GM19468 (cell line): ENCODE results near the gene FTCD.
"Not testable (repeated sequence)": the region's sequence is repeated elsewhere in the genome, so short reads cannot be mapped to it uniquely, and the experiment has no call there.

Experiments used
- ATAC-seq: cut with Tn5 transposase; IDR thresholded peaks from one replicate; pipeline ENCODE4 v1.9.1; 2021; ENCODE audit warnings: mild to moderate bottlenecking, moderate library complexity, moderate number of reproducible peaks; ENCODE audit not compliant: unreplicated experiment; ENCODE audit errors: extremely low read depth

The FTCD gene, protein sequence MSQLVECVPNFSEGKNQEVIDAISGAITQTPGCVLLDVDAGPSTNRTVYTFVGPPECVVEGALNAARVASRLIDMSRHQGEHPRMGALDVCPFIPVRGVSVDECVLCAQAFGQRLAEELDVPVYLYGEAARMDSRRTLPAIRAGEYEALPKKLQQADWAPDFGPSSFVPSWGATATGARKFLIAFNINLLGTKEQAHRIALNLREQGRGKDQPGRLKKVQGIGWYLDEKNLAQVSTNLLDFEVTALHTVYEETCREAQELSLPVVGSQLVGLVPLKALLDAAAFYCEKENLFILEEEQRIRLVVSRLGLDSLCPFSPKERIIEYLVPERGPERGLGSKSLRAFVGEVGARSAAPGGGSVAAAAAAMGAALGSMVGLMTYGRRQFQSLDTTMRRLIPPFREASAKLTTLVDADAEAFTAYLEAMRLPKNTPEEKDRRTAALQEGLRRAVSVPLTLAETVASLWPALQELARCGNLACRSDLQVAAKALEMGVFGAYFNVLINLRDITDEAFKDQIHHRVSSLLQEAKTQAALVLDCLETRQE

DNA sequence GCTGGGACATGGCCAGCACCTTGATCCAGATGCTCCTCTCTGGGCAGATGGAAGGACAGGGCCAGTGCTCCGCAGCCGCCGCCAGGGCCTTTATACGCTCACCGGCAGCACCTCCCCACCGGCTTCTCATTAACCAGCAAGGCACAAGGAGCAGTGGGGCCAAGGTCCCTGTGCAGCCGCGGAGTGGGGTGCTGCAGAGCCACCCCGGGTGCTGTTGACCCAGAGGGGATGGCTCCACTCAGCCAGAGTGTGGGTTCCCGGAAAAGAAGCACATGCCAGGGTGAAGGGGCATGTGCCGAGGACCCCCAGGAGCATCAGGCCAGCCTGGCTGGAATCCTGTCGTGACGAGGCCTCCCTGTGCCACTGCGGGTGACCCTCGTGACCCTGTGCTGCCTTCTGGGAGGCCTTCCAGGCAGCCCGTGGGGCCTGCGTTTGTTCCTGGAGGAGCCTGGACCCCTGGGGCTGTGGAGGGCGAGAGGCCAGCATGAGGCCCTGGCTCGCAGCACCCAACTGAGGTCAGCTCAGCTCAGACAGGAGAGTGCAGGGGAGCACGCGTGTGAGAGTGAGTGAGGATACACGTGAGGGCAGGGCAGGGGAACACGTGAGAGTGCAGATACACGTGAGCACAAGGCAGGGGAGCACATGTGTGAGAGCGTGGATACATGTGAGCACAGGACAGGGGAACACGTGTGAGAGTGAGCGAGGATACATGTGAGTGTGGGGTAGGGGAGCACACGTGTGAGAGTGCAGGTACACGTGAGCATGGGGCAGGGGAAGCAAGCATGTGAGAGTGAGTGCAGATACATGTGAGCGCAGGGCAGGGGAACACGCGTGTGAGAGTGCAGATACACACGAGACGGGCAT lies at the start of gene FTCD:
FTCD (minus strand) TSS at position 66 of the 864 bp plus-strand sequence; CDS start at position 10, 56 bp downstream.
- no peak for ATAC-seq

DNA sequence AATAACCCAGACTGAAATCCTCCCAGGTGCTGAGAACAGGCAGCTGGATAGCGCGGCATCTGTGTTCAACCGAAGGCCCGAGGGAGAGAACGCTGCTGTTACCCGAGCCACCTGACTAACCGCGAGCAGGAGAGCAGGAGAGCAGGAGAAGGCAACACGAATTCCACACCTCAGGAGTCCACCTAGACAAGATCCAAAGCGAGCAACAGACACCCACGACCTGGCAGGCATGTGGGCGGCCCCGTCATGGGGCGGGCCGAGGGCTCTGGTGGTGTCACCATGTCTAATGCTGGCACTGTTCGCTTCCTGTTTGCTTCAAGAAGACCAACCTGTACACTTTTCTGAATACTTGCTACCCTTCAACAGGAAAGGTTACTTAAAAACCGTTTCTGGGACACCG lies 49.8 kb upstream of the FTCD start:
- ATAC-seq = no peak

DNA sequence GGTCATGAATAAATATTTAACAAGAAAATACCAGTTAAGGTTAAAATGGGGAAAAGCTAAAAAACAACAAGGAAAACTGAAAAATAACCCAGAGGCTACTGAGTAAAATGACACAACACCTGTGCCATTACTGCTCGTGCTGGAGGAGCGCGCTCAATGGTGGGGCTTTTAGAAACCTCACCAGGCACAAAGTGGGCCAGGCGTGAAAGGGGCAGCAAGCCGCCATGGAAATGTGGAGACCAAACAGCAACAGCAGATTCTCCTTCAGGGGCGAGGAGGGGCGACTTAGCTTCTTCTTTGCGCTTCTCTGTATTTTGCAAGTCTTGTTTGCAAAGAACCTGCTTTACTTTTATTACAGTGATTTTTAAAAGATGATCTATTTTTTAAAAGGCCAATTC lies 47.8 kb upstream of the FTCD start:
- no peak for ATAC-seq

DNA sequence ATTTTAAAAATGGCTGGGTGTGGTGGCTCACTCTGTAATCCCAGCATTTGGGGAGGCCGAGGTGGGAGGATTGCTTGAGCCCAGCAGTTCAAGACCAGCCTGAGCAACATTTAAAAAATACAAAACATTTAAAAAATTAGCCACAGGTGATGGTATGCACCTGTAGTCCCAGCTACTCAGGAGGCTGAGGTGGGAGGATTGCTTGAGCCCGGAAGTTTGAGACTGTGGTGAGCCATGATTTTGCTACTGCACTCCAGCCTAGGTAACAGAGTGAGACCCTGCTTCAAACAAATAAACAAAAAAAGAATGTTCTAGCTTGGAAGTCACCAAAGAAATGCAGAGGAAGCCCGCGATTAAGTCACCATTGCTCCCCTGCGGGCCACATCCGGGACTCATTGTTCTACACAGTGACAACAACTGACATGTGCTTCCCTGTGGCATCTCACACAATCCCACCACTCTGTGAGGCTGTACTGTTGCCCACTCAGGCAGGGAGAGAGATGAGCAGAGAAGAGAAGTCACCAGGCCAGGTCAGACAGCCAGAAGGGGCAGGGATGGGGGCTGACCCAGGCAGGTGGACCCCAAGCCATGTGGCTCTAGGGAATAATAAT lies 47.3 kb upstream of the FTCD start:
- no peak for ATAC-seq

GRCh38 chr21:46200877-46201803 lies 45.8 kb upstream of the FTCD start:
- ATAC-seq = not testable (repeated sequence)

GRCh38 chr21:46199436-46200373 lies 44.3 kb upstream of the FTCD start:
- ATAC-seq = no peak

GRCh38 chr21:46196733-46197132 lies 41.4 kb upstream of the FTCD start:
- ATAC-seq = no peak

GRCh38 chr21:46195595-46196195 lies 40.3 kb upstream of the FTCD start:
- no peak for ATAC-seq

DNA sequence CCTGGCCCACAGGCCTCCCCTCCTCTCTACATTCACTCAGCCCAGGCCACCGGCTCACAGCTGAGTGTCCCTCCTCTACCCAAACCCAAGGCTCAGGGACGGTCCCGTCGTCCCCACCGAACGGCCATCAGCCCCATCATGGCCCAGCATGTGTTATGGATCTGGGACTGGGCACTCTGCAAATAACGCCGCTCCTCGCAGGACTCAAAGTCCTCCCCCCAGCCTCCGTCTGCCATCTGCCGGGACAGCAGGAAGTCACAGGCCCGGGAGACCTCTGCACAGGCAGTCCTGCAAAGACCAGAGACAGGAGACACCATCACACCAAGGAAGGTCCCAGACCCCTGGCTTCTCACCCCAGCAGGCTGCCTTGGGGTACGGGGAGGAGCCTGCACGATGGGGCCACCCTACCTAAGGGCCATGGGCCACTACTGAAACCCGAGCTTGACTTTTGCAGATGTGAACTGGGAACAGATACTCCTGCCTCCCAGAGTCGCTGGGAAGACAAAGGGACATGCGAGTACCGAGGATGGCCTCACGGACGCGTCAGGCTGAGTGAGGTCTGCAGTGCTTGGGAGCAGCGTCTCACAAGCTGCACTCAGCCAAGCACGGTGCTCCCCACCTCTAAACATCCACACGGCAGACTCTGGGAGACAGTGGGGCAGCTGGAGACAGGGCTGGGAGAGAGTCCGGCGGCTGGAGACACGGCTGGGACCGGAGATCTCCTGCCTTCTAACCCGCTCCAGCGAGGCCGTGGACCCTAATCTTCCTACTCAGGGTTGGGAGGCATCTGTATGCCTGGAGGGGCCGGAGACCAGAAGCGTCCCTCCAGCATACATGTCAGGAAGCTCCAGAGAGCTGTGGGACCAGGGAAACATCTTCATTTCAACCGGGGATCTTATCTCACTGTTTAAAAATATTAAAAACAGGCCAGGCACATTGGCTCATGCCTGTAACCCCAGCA lies 39.3 kb upstream of the FTCD start:
- ATAC-seq = no peak

DNA sequence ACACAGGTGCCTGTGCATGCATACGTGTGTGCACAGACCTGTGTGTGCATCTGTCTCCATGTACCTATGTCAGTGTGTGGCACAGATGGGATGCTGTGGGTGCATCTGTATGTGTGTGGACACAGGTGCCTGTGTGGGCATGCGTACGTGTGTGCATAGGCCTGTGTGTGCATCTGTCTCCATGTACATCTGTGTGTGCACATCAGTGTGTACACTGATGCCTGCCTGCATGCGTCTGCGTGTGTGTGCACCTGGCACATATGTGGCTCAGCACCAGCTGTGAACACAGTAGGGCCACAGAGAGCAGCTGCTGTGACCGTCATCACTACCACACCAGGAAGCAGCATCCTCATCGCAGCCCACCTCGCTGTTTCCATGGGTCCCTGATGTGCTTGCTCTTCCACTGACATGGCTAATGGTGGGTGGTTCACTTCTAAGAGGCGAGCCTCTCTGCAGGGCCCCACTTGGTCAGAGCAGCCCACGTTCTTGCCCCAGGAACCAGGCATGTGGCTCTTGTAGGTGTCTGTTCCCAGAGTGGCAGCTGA lies 38.5 kb upstream of the FTCD start:
- ATAC-seq = no peak

DNA sequence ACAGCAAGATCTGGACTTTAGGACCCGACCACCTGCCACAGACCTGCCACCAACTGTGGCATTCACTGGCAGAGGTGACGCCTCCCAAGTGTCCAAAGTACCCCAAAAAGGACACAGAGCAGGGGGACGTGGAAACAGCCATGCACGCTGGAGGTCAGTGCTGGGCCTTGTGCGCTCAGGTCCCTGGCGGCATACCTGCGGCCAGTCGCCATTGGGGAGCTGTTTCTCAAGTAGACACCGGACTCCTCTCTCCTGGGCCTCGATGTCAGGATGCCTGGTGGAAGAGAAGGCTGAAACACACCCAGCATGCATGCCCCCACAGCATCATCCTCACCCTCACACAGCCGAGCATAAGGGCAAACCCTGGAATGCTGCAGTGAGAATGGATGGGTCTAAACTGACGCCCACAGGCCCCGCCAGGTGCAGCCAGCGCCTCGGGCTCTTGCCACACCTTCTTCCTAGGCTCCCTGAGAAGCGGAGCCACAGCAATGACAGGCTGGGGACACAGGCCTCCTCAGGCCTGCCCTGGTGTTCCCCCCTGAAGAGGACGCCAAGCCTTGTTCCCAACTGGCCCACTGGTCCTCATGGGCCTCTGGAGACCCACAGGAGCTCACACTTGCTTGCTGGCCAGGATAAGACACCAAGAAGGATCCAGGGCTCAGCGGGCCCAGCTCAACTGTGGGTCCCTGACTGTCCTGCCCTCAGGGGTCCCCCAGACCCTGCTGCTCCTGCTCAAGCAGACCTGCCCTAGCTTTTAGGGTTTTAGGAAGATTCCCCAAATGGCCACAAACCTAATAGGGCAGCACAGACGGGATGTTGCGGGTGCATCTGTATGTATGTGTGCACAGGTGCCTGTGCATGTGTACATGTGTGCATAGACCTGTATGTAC lies 36.6 kb upstream of the FTCD start:
- no peak for ATAC-seq

GRCh38 chr21:46191257-46191685 lies 35.9 kb upstream of the FTCD start:
- ATAC-seq = no peak

DNA sequence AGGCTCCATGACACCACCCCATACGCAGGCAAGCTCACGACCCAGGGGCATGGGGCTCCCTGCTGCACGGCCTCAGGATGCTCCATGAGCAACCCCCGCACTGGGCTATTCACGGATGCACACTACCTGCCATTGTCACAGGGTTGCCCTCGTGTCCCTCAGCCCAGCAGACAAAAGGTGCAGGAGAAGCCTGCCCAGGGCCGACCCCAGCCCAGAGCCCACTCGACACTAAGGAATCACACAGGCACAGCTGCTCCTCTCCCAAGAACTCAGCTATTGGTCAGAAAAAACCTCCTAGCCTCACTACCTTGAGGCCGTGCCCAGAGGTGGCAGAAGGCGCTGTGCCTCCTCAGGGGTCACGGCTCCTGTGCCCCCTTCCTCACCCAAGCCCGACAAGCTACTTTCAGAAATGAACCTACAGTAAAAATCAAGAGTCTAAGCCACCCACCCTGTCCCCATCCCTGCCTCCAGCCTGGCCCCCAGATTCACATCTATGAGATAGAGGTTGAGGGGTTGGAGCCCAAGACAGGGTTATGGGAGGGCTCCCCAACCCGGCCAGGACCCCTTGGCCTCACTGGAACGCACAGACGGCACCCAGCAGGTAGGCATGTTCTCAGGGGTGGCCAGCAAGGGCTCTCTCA lies 35.2 kb upstream of the FTCD start:
- no peak for ATAC-seq

GRCh38 chr21:46189959-46190490 lies 34.6 kb upstream of the FTCD start:
- no peak for ATAC-seq
